ENCODE measurements around the gene LSG1.
"Not testable (repeated sequence)": the region's sequence is repeated elsewhere in the genome, so short reads cannot be mapped to it uniquely, and the experiment has no call there.

LSG1 gene

GRCh38 chr3:194606941-194607340, 65.0 kb downstream of the LSG1 start:
- DNase-seq = no peak
- Histone ChIP-seq H3K36me3 (no peaks in the 10 kb centered on the region; the same call in 1 of the 2 replicates), H3K4me3 (ENCODE audit: low read depth, low read length) (no peak overlapping the region), H3K27me3 (no peaks in the 10 kb centered on the region), H3K9me3 (no peaks in the 10 kb centered on the region), H3K4me1 (peaks cover 16% of the 10 kb centered on the region)
- no peak for TF ChIP-seq CTCF (IDR thresholded peaks at IDR 0.05; ENCODE audit: low read depth, low read length)

- H3K27me3 ChIP-seq = no peaks in the 10 kb centered on the region
- no peaks in the 10 kb centered on the region for H3K9me3 ChIP-seq
- TF ChIP-seq CTCF (IDR thresholded peaks at IDR 0.05; ENCODE audit: low read depth, low read length) = no peak
- H3K36me3 ChIP-seq = no peaks in the 10 kb centered on the region; the same call in 1 of the 2 replicates
- peak; percentile 68 for DNase-seq
- peaks cover 16% of the 10 kb centered on the region for H3K4me1 ChIP-seq
- no peak overlapping the region for H3K4me3 ChIP-seq (ENCODE audit: low read depth, low read length)
Observed at GRCh38 chr3:194606163-194606562, 65.8 kb downstream of the LSG1 start.

- not testable (repeated sequence) for H3K36me3 ChIP-seq, DNase-seq
- peaks cover 16% of the 10 kb centered on the region for H3K4me1 ChIP-seq
Observed at GRCh38 chr3:194605314-194605713, 66.7 kb downstream of the LSG1 start.

GRCh38 chr3:194604837-194605236, 67.2 kb downstream of the LSG1 start:
- DNase-seq = no peak
- H3K4me1 ChIP-seq = peaks cover 16% of the 10 kb centered on the region

More at GRCh38 chr3:194605314-194605713, 66.7 kb downstream of the LSG1 start:
- not testable (repeated sequence) for H3K27me3 ChIP-seq; H3K4me3 ChIP-seq (ENCODE audit: low read depth, low read length); H3K9me3 ChIP-seq

GRCh38 chr3:194604126-194604525, 67.9 kb downstream of the LSG1 start:
- no peak for DNase-seq
- TF ChIP-seq CTCF (IDR thresholded peaks at IDR 0.05; ENCODE audit: low read depth, low read length) = no peak
- H3K27me3 ChIP-seq = no peaks in the 10 kb centered on the region
- peaks cover 16% of the 10 kb centered on the region for H3K4me1 ChIP-seq
- H3K36me3 ChIP-seq = no peaks in the 10 kb centered on the region; the same call in 1 of the 2 replicates
- H3K4me3 ChIP-seq (ENCODE audit: low read depth, low read length) = no peak overlapping the region
- H3K9me3 ChIP-seq = no peaks in the 10 kb centered on the region

More at GRCh38 chr3:194604837-194605236, 67.2 kb downstream of the LSG1 start:
- H3K27me3 ChIP-seq = no peaks in the 10 kb centered on the region
- no peaks in the 10 kb centered on the region; the same call in 1 of the 2 replicates for H3K36me3 ChIP-seq
- peak; percentile 64 for TF ChIP-seq CTCF (IDR thresholded peaks at IDR 0.05; ENCODE audit: low read depth, low read length)
- H3K4me3 ChIP-seq (ENCODE audit: low read depth, low read length) = no peak overlapping the region
- H3K9me3 ChIP-seq = no peaks in the 10 kb centered on the region

GRCh38 chr3:194602669-194603171, 69.3 kb downstream of the LSG1 start:
- Histone ChIP-seq H3K27me3 (no peaks in the 10 kb centered on the region), H3K36me3 (no peaks in the 10 kb centered on the region; the same call in 1 of the 2 replicates), H3K4me3 (ENCODE audit: low read depth, low read length) (no peak overlapping the region), H3K4me1 (peaks cover 16% of the 10 kb centered on the region), H3K9me3 (no peaks in the 10 kb centered on the region)
- TF ChIP-seq CTCF (IDR thresholded peaks at IDR 0.05; ENCODE audit: low read depth, low read length) = no peak
- DNase-seq = no peak
